ENCODE results near the gene UTRN.

The UTRN gene

DNA sequence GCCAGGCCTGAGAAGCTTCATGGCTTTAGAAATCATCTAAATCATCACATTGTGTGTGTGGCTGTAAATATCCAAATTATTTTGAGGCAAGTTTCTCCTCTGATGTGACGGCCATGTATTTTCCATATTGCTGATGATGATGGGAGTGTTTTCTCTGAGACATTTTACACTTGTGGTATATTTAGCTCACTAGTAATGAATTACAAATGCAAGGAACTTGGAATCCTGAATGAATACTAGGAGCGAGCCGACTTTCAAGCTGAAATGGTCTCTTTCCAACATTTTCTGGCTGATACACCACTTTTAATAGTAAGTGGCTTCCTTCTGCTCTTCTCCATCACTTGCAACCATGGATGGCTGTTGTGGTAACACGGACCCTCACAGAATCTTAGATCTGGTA is 41.3 kb downstream of the UTRN start:
- peaks cover 67% of the 10 kb centered on the region for H3K4me1 ChIP-seq (ENCODE audit: control insufficient read depth, insufficient read depth, low read length)
- no peaks in the 10 kb centered on the region for H3K36me3 ChIP-seq (ENCODE audit: control insufficient read depth, insufficient read depth, low read length)
- H3K4me3 ChIP-seq (ENCODE audit: low read depth, low read length): no peak overlapping the region
- H3K9ac ChIP-seq (ENCODE audit: low read depth, low read length): no peak overlapping the region
- H3K27ac ChIP-seq (ENCODE audit: low read depth, low read length): no peak overlapping the region
- H3K9me3 ChIP-seq (ENCODE audit: control insufficient read depth, insufficient read depth, low read length): no peaks in the 10 kb centered on the region
- no peaks in the 10 kb centered on the region for H3K27me3 ChIP-seq (ENCODE audit: control insufficient read depth, insufficient read depth, low read length)

GRCh38 chr6:144327081-144327480 is 41.9 kb downstream of the UTRN start:
- H3K27ac ChIP-seq (ENCODE audit: low read depth, low read length): peak overlapping the region; percentile 21
- no peak overlapping the region for H3K4me3 ChIP-seq (ENCODE audit: low read depth, low read length)
- H3K9ac ChIP-seq (ENCODE audit: low read depth, low read length): no peak overlapping the region; the same call in 1 of the 2 replicates
- H3K36me3 ChIP-seq (ENCODE audit: control insufficient read depth, insufficient read depth, low read length): no peaks in the 10 kb centered on the region
- H3K9me3 ChIP-seq (ENCODE audit: control insufficient read depth, insufficient read depth, low read length): no peaks in the 10 kb centered on the region
- H3K27me3 ChIP-seq (ENCODE audit: control insufficient read depth, insufficient read depth, low read length): no peaks in the 10 kb centered on the region
- H3K4me1 ChIP-seq (ENCODE audit: control insufficient read depth, insufficient read depth, low read length): peaks cover 74% of the 10 kb centered on the region

DNA sequence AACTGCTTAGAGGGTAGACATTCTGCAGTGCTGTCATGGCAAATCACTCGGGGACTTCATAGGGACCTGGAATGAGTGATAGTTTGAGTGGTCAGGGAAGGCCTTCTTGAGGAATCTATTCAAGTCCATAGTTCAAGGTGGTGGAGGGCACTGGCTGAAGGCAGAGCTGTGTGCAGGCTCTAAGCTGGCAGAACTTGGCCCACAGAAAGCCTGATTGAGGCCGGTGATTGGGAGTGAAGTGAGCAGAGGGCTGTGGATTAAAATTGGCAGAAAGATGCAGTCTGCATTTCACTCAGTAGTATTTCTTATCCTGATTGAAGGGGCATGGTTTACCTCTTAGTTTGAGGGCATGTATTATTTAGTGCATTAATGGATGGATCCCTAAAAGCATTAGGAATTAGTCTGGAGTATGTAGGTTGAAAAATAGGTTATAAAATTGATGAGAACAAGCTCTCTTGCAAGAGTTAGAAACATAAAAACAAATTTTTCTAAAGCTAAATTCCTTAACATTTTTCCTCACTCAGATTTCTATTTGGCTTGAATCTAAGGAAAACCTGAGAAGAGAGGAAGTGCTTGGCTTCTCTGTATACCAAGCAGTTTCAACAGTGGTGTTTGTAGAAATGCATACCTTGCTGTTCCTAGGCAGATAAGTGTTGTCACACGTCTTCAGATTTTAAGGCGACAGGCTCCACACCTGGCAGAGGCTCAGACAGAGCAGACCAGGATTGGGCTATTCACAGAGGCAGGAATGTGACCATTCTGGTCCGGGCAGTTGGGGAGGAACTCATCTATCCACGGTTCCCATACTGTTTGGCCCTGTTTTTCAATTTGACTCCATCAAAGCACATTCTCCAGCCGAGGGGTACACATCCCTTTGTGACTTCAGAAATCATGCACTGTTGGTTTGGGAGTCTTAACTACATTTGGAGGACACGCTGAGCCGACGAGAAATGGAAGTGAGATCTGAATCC is 45.2 kb downstream of the UTRN start:
- H3K27me3 ChIP-seq (ENCODE audit: control insufficient read depth, insufficient read depth, low read length): no peaks in the 10 kb centered on the region
- H3K4me3 ChIP-seq (ENCODE audit: low read depth, low read length): peak overlapping the region; percentile 44
- H3K9ac ChIP-seq (ENCODE audit: low read depth, low read length): peak overlapping the region; percentile 50; the same call in 1 of the 2 replicates
- H3K4me1 ChIP-seq (ENCODE audit: control insufficient read depth, insufficient read depth, low read length): peaks cover 61% of the 10 kb centered on the region
- H3K9me3 ChIP-seq (ENCODE audit: control insufficient read depth, insufficient read depth, low read length): no peaks in the 10 kb centered on the region
- peak overlapping the region; percentile 86 for H3K27ac ChIP-seq (ENCODE audit: low read depth, low read length)
- no peaks in the 10 kb centered on the region for H3K36me3 ChIP-seq (ENCODE audit: control insufficient read depth, insufficient read depth, low read length)

- Histone ChIP-seq H3K4me1 (ENCODE audit: control insufficient read depth, insufficient read depth, low read length) (peaks cover 55% of the 10 kb centered on the region), H3K4me3 (ENCODE audit: low read depth, low read length) (peak overlapping the region; percentile 44; the same call in 1 of the 2 replicates), H3K36me3 (ENCODE audit: control insufficient read depth, insufficient read depth, low read length) (no peaks in the 10 kb centered on the region), H3K27me3 (ENCODE audit: control insufficient read depth, insufficient read depth, low read length) (no peaks in the 10 kb centered on the region), H3K9ac (ENCODE audit: low read depth, low read length) (0 out of 2 replicates have a peak overlapping the region, but pooled peaks have one; percentile 50), H3K9me3 (ENCODE audit: control insufficient read depth, insufficient read depth, low read length) (no peaks in the 10 kb centered on the region), H3K27ac (ENCODE audit: low read depth, low read length) (peak overlapping the region; percentile 86)
Observed at GRCh38 chr6:144331491-144331969, 46.4 kb downstream of the UTRN start.

DNA sequence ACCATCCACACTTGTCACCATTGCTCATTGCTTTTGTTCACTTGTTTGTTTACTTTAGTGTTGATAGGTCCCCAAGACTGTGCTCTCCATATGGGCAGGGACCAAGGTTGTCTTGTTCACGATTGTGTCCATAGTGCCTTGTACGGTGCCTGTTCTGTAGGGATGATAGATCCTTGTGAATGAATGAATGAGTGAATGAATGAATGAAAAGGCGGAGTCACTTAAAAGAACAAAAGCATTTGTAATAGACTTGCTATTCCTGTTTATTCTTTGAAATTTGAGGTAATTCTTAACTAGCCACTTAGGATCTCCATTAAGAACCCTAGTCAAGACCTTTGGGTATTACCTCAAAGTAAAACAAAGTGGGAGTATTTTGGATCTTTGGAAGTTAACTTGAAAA is 47.0 kb downstream of the UTRN start:
- Histone ChIP-seq H3K4me3 (ENCODE audit: low read depth, low read length) (peak overlapping the region; percentile 44; the same call in 1 of the 2 replicates), H3K27ac (ENCODE audit: low read depth, low read length) (no peak overlapping the region), H3K36me3 (ENCODE audit: control insufficient read depth, insufficient read depth, low read length) (no peaks in the 10 kb centered on the region), H3K27me3 (ENCODE audit: control insufficient read depth, insufficient read depth, low read length) (no peaks in the 10 kb centered on the region), H3K9me3 (ENCODE audit: control insufficient read depth, insufficient read depth, low read length) (no peaks in the 10 kb centered on the region), H3K9ac (ENCODE audit: low read depth, low read length) (no peak overlapping the region), H3K4me1 (ENCODE audit: control insufficient read depth, insufficient read depth, low read length) (peaks cover 48% of the 10 kb centered on the region)

GRCh38 chr6:144334150-144334708 is 49.1 kb downstream of the UTRN start:
- no peaks in the 10 kb centered on the region for H3K36me3 ChIP-seq (ENCODE audit: control insufficient read depth, insufficient read depth, low read length)
- no peak overlapping the region for H3K9ac ChIP-seq (ENCODE audit: low read depth, low read length)
- H3K9me3 ChIP-seq (ENCODE audit: control insufficient read depth, insufficient read depth, low read length): no peaks in the 10 kb centered on the region
- H3K4me3 ChIP-seq (ENCODE audit: low read depth, low read length): no peak overlapping the region
- H3K27ac ChIP-seq (ENCODE audit: low read depth, low read length): no peak overlapping the region
- no peaks in the 10 kb centered on the region for H3K27me3 ChIP-seq (ENCODE audit: control insufficient read depth, insufficient read depth, low read length)
- H3K4me1 ChIP-seq (ENCODE audit: control insufficient read depth, insufficient read depth, low read length): peaks cover 40% of the 10 kb centered on the region
